Measurements from ENCODE around the gene GPX5.
"Not testable (repeated sequence)": the region's sequence is repeated elsewhere in the genome, so short reads cannot be mapped to it uniquely, and the experiment has no call there.

GPX5 gene, protein sequence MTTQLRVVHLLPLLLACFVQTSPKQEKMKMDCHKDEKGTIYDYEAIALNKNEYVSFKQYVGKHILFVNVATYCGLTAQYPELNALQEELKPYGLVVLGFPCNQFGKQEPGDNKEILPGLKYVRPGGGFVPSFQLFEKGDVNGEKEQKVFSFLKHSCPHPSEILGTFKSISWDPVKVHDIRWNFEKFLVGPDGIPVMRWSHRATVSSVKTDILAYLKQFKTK

DNA sequence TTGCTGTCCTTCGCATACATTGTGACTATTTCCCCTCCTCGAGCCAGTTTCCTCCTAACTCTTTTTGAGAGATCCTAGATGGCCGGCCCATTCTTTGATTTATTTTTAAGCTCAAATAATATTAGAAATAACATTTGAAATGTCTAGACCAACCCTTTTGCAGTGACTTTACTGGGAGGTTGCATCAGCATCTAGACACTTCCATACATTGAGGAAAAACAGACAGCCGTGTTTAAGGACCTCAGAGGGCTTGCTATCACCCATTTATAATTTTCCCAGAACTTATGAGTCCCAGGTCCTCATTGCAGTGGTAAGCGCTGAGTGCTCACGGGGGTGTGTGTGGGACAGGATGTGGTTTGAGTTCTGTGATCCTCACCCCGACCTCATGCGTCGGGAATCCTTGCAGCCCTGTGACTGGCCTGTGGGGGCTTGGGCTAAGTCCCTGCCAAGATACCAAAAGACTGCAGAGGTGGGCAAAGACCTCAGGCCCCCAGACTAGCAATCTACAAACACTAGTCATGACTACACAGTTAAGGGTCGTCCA is at the start of gene GPX5:
Gene GPX5, plus strand, starts transcription at position 386 of the 544 bp plus-strand sequence. Its CDS starts 133 bp downstream, at position 519.
- DNase-seq (ENCODE audit: low read depth in 2 of 2): no peak

DNA sequence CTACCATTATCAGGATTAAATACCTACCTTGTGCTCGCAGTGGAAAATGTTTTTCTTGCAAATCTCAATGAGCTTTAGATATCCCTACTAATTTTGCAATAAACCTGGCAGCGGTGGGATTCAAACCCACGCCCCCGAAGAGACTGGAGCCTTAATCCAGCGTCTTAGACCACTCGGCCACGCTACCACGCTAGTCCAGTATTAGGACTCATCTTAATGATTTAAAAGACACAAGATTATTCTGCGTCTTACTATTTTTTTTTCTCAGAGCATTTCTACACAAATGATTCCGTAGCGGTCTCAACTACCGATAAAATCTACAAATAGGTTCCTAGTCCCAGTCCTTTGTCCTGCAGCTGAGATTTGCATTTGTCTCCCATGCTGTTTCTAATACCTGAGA is 47.2 kb upstream of the GPX5 start:
- no peak for DNase-seq (ENCODE audit: low read depth in 2 of 2)

DNA sequence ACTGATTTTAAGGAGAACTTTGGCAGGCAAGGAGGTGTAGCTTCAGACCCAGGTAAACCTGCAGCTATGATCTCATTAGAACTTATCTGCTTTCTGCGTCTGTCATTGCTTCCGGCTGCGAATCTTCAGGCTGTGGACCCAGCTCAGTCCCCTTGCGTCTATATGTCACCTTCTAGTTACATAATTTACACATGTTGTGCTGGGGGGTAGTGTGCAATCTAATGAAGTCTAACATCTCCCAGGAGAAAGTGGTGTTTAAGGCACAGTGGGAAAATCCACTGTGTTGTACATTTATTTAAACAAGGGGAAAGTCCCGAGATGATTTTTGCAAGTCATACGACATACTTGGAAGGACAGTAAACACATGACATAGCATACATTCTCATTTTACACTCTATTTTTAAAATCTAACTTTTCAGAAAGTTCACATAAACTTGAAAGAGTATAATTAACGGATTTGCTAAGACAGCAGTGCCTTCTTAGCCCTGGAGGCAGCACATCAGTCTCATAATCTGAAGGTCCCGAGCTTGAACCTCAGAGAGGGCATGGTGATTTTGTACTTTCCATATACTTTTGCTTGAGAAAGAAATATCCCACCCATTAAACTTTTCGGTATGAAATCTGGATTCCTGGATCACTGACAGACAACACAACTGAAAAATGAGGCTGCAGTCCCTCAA is 45.3 kb upstream of the GPX5 start:
- no peak for DNase-seq (ENCODE audit: low read depth in 2 of 2)

DNA sequence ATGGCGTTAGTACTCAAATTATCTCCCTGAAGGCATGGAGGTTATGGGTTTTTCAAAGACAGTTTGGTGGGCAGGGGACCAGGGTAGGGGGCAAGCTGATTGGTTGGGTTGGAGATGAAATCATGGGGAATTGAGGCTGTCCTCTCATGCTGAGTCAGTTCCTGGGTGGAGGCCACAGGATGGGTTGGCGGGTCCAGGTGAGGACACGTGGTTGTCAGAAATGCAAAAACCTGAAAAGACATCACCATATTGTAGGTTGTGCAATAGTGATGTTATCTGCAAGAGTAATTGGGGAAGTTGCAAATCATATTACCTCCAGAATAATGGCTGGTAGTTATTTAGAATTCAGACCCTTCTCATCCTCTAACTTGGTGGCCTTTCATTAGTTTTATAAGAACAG is 40.2 kb upstream of the GPX5 start:
- no peak for DNase-seq (ENCODE audit: low read depth in 2 of 2)

DNA sequence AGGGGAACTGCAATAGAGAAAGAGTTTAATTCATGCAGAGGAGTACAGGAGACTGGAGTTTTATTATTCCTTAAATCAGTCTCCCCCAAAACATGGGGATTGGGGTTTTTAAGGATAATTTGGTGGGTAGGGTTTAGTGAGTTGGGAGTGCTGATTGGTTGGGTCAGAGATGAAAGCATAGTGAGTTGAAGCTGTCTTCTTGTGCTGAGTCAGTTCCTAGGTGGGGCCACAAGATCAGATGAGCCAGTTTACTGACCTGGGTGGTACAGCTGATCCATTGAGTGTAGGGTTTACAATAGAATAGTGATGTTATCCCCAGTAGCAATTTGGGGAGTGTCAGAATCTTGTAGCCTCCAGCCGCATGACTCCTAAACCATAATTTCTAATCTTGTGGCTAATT is 39.1 kb upstream of the GPX5 start:
- no peak for DNase-seq (ENCODE audit: low read depth in 2 of 2)

DNA sequence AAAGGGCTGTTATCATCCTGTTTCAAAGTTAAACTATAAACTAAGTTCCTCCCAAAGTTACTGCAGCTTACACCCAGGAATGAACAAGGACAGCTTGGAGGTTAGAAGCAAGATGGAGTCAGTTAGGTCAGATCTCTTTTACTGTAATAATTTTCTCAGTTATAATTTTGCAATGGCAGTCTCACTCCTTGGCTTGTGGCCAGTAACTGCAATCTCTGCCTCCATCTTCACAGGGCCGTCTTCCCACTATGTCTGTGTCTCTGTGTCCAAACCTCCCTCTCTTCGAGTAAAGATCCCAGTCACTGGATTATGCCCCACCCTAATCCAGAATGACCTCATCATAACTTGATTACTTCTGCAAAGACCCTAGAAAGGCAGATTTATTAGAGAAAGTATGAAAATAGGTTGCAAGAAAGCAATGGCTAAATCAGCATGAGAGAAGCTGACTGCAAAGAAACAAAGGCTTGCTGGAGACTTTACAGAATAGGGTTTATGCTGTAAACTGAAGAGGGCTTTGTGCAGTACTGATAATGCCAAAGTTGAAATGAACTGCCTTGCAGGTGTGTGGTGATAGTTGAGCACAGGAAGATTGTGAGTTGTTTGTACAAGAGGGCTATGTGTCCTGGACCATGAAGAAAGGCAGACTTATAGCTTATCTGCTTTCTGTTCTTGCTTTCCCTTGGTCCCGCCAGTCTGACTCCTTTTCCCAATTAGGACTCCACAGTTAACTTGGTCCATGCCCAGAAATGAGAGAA is 38.5 kb upstream of the GPX5 start:
- DNase-seq (ENCODE audit: low read depth in 2 of 2): no peak

DNA sequence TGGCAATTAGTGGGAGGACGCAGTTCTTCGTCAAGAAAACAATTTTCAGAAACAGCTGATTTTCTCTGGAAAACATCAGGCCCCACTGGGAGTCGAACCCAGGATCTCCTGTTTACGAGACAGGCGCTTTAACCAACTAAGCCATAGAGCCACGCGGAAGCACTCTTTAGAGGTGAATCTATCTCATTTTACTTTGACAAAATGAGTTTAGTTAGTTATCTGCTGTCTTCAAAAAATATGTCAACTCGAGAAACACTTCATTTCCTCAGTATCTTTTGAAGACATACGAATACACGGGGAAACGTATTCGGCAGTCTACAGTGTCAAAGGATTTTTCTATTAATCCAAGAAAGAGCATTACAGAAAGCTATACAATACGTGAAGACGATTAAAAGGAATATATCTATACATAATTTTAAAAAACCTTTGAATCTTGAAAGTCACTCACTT is 36.7 kb upstream of the GPX5 start:
- DNase-seq (ENCODE audit: low read depth in 2 of 2): peak; percentile 51

DNA sequence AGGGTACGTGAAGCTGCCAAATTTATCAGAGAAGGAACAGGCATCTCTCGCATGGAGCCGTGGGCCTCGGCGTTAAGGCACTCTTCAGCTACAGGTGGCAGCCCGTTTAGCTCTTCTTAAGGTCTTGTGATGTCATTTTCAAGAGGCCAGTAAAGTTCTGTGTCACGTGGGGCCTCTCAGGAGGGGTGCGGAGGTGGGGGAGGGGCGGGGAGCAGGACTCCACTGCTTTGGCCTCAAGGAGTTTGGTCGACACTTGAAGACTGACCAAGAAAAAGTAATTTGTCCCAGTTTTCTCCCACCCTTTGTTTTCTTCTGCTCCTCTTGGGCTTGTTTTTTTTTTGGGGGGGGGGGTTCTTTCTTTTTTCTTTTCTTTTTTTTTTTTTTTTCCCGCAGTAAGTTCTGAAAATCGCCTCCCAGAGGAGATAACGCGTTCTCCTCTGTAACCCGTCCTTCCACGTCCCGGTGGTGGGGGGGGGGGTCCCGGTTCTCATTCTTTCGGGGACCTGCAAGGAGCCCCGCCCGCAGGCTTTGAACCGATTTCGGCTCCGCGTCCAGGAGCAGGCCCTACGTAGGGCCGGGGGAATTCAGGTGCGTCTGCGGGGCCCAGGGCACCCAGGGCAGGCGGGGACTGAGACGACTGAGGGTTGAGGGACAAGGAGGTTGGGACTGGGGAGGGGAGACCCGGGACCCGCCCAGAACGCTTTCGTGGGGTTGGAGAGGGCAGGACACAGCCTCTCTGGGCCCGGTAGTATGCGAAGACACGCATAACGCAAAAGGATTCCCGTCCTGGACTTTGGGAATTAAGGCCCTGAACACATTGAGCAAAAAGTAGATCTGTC is 36.1 kb upstream of the GPX5 start:
- peak; percentile 36 to 40 for DNase-seq (ENCODE audit: low read depth in 2 of 2)

DNA sequence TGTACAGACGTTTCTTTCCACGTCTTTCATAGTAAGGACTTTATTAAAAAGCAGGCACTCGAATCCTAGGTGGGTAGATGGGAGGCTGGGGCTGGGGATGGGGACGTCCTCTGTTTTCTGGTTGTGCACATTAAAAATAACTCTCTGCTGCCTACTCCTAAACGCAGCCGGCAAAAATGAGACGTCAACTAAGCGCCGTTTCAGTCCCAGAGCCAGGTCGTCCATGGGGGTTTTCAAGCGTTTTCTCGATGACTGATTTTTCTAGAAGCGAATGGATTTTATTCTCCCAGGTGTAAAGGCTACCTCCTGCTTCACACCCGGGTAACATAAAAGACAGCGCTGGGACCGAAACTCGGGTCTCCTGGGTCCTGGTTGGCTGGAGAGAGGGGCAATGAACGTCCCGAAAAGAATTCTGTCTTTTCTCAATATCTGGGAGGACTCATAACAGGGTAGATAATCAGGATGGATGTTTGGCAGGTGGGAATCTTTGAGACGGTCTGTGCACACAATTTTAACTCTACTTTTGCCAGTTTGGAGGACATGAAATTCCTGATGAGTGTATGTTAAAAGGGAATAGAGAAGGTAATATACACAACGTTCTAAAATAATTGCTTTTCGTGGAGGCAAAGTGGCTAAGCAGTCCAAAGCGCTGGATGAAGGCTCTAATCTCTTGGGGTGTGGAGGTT is 35.3 kb upstream of the GPX5 start:
- DNase-seq (ENCODE audit: low read depth in 2 of 2): no peak

DNA sequence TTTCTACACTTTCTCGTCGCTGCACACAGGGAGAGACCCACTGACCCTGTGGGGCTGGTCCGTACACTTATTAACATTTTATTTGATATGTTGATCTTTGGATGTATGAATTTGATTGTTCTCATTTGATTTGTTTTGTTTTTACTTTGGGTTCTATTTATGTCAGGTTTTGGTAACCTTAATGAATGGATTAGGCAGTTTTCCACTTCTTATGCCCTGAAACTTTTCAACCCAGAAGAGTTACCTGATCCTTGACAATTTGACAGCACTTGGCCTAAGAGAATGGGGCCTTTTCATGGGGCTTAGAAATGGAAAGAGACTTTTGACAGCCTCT is 33.7 kb upstream of the GPX5 start:
- DNase-seq (ENCODE audit: low read depth in 2 of 2): no peak

DNA sequence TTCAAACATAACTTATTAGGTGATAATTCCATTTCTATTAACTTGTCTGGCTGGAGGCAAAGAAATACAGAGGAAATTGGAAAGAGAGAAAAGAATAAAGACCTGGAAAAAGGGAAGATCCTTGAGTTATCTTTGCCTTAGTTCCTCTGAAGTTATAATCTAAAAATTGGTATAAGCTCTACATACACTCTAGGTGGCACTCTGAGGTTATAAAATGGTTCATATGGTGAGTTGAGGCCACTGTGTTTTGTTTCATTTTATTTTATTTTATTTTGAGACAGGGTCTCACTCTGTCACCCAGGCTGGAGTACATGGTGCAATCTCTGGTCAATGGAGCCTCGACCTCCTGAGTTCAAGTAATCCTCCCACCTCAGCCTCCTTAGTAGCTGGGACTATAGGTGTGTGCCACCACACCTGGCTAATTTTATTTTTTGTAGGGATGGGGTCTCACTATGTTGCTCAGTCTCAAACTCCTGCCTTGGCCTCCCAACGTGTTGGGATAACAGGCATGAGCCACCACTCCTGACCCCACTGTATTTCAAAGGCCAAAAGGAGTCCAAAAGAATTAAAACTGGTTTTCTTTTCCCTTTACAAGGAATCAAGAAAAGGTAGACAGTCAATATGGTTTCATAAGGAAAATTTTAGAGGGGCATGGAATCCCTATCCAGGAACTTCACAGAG is 29.4 kb upstream of the GPX5 start:
- DNase-seq (ENCODE audit: low read depth in 2 of 2): no peak

DNA sequence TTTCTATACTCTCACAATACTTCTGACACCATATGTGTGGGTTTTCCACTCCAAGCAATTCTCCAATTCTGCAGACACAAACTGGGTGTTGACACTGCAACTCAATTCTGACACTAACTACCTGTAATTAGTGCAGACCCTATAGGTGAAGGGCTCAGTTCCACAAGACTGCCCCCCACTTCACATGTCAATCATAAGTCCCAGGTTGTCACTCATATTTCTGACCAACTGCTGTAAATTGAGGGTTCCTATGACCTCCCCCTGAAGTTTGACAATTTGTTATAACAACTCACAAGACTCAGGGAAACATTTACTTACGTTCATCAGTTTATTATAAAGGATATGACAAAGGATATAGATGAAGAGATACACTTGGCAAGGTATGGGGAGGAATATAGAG is 28.4 kb upstream of the GPX5 start:
- DNase-seq (ENCODE audit: low read depth in 2 of 2): no peak

DNA sequence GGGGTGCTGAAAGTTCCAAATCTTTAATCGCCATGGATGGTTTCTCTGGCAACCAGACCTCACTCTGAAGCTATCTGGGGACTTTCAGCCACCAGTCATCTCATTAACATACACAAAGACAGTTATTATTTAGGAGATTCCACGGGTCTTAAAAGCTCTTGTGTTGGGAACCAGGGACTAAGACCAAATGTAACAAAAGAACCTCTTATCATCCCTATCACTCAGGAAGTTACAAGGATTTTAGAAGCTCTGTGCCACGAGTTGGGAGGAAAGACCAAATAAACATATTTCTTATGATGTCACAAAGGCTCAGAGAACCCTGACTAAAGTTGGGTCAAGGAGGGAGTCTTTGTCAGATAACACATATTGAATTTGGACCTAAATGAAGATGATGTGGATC is 27.8 kb upstream of the GPX5 start:
- no peak for DNase-seq (ENCODE audit: low read depth in 2 of 2)

DNA sequence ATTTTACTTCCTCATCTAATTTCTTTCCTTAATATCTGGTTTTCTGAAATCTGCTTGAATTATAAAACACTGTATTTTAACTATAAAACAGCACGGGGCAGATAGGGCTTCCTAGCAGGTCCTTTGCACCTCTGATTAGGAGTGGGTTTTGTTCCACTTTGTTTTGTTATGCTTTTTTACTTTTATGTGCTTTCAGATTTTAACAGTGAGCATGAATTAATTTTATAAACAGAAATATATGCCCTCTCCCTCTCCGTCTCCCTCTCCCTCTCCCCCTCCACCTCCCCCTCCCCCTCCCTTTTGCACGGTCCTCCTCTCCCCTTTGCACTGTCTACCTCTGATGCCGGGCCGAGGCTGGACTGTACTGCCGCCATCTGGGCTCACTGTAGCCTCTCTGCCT is 24.4 kb upstream of the GPX5 start:
- DNase-seq (ENCODE audit: low read depth in 2 of 2): no peak

DNA sequence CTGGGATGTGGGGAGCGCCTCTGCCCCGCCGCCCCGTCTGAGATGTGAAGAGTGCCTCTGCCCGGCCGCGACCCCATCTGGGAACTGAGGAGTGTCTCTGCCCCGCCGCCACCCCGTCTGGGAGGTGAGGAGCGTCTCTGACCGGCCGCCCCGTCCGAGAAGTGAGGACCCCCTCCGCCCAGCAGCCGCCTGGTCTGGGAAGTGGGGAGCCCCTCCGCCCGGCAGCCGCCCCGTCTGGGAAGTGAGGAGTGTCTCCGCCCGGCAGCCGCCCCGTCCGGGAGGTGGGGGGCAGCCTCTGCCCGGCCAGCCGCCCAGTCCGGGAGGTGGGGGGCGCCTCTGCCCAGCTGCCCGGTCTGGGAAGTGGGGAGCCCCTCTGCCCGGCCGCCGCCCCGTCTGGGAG is 23.5 kb upstream of the GPX5 start:
- DNase-seq (ENCODE audit: low read depth in 2 of 2): not testable (repeated sequence)

DNA sequence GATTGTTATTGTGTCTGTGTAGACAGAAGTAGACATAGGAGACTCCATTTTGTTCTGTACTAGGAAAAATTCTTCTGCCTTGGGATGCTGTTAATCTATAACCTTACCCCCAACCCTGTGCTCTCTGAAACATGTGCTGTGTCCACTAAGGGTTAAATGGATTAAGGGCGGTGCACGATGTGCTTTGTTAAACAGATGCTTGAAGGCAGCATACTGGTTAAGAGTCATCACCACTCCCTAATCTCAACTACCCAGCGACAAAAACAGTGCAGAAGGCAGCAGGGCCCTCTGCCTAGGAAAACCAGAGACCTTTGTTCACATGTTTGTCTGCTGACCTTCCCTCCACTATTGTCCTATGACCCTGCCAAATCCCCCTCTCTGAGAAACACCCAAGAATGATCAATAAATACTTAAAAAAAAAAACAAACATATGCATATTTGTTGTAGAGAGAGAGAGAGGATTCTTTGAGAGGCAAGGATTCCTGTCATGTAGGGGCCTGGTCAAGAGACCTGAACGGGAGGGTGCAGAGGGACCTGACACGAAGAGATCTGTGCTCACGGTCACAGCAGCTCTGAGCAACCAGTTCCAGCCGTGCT is 22.9 kb upstream of the GPX5 start:
- DNase-seq (ENCODE audit: low read depth in 2 of 2): not testable (repeated sequence)

DNA sequence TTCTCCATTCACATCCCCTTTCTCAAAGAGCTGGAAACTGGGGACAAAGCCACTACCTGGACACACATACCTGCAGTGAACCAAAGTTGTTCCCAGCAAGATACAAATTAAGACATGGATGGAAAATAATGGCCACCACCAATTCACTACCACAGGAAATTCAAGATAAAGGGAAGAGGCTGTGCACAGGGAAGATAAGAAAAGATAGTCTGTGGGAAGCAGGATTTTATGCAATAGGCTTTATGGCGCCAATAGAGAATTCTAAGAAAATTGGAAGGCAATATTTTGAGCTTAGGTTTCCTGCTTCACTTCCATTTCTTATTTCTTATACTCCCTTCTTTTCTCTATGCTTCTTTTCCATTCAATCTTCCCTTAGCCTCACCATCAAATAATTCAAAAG is 19.9 kb upstream of the GPX5 start:
- no peak for DNase-seq (ENCODE audit: low read depth in 2 of 2)

DNA sequence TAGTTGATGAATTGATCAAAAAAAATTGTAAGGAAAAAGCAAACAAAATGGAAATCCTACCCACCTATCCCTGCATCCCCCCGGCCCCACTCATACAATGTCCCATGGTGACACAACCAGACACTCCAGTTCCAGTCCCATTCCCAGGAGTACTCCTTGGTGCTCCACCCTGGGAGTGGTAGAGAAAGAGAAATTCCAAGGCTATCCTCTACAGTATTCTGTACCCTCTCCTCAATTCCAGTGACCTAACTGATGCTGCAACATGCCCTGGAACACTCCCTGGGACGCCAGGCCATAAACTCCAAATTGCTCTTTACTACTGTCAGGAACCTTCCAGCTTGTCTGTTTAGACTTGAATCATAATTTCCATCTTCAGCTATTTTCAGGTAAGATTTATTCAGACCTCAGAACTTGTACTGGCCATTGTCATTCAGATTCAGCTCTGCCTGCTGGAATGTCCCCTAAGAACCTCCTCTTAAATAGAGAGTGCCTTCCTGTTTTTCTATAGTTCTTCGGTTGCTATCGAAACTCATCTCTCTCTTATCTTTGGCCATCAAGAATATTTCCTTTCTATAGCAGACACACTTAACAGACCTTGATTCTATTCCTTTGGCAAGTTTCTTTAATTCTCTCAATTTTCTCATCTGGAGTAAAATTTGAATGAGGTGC is 18.7 kb upstream of the GPX5 start:
- DNase-seq (ENCODE audit: low read depth in 2 of 2): no peak

DNA sequence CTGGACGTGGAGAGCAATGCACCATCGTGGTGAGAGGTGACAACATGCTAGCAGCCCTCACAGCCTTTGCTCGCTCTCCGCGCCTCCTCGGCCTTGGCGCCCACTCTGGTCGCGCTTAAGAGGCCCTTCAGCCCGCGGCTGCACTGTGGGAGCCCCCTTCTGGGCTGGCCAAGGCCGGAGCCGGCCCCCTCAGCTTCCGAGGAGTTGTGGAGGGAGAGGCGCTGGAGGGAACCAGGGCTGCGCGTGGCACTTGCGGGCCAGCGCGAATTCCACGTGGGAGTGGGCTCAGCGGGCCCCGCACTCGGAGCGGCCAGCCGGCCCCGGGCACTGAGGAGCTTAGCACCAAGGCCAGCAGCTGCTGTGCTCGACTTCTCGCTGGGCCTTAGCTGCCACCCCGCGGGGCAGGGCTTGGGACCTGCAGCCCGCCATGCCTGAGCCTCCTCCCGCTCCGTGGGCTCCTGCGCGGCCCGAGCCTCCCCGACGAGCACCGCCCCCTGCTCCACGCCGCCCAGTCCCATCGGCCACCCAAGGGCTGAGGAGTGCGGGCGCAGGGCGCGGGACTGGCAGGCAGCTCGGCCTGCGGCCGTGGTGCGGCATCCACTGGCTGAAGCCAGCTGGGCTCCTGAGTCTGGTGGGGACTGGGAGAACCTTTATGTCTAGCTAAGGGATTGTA is 13.9 kb upstream of the GPX5 start:
- no peak for DNase-seq (ENCODE audit: low read depth in 2 of 2)
